ENCODE results near the gene NPAS2. TPM values are rescaled to one million over a fixed set of nuclear protein-coding genes. Genes with fewer than 3 reads are reported as not detected.

The NPAS2 gene
- total RNA-seq, 2 donors from 2014 or later = 29.2 to 50.8 TPM

DNA sequence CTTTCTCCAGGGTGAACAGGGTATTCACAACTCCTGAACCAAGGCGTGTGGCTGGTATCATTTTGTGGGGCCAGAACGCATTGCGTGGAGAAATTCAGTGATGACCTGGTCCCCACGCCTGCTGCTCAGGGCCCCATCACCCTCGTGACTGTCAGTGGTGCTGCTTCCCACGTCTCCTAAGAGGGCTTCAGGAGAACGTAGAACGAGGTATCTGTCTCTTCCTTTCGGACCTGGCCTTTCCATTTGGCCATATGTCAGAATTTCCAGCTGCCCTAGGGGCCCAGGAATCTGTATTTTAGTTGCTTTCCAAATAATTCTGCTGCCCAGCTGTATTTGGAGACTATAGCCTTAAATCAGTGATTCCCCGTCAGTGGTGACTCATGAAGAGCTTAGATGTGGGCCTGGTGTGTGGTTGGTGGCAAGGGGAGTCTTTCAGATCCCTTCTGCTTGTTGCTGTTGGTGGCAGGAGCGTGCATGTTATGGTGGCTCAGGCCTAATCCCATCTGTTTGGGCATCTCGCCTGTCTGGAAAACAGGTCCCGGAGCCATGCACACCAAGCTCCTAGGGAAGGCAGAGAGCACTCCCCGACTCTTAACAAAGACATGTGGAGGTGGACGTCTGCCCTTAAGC is 56.4 kb downstream of the NPAS2 start:
- H3K27me3 ChIP-seq (replicated peaks; ENCODE audit: insufficient read depth) = no peaks in the 10 kb centered on the region
- H3K36me3 ChIP-seq = no peaks in the 10 kb centered on the region
- peak overlapping the region; percentile 51 to 57 for H3K27ac ChIP-seq
- no peaks in the 10 kb centered on the region for H3K9me3 ChIP-seq
- H3K4me1 ChIP-seq (ENCODE audit: control insufficient read depth in 1 of 2, low read depth in 2 of 2) = peaks cover 19 to 46% of the 10 kb centered on the region in 2 donors
- H3K4me3 ChIP-seq = no peak overlapping the region
- DNase-seq (ENCODE audit: low spot score) = no peak
- ATAC-seq (ENCODE audit: insufficient number of reproducible peaks, low FRiP score, low read depth) = peak; percentile 35
- TF ChIP-seq, protein P1, sequence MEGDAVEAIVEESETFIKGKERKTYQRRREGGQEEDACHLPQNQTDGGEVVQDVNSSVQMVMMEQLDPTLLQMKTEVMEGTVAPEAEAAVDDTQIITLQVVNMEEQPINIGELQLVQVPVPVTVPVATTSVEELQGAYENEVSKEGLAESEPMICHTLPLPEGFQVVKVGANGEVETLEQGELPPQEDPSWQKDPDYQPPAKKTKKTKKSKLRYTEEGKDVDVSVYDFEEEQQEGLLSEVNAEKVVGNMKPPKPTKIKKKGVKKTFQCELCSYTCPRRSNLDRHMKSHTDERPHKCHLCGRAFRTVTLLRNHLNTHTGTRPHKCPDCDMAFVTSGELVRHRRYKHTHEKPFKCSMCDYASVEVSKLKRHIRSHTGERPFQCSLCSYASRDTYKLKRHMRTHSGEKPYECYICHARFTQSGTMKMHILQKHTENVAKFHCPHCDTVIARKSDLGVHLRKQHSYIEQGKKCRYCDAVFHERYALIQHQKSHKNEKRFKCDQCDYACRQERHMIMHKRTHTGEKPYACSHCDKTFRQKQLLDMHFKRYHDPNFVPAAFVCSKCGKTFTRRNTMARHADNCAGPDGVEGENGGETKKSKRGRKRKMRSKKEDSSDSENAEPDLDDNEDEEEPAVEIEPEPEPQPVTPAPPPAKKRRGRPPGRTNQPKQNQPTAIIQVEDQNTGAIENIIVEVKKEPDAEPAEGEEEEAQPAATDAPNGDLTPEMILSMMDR (IDR thresholded peaks at IDR 0.05) = no peak

DNA sequence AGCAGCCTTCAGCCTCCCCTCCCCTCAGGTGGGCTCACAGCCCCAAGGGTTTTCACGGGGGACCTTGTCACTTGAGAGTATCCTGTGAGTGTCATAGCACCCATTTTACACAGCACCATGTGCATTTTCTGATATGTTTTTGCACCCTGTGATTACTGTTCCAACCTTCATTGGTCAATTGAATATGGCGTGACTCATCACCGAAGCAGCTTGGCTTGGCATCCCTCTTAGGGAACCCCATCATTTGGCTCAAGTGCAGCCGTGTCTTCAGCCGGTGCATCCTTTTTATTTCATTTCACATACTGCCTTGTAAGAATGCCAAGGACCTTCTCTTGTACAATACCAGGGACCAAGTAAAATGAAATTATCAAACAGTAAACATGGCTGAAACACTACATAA is 57.6 kb downstream of the NPAS2 start:
- peak overlapping the region; percentile 42 to 57 for H3K27ac ChIP-seq
- TF ChIP-seq, protein P1 (IDR thresholded peaks at IDR 0.05) = no peak
- H3K36me3 ChIP-seq = no peaks in the 10 kb centered on the region
- ATAC-seq (ENCODE audit: insufficient number of reproducible peaks, low FRiP score, low read depth) (no peak), DNase-seq (ENCODE audit: low spot score) (no peak)
- peaks cover 19 to 46% of the 10 kb centered on the region in 2 donors for H3K4me1 ChIP-seq (ENCODE audit: control insufficient read depth in 1 of 2, low read depth in 2 of 2)
- H3K4me3 ChIP-seq = peak overlapping the region; percentile 17
- no peaks in the 10 kb centered on the region for H3K27me3 ChIP-seq (replicated peaks; ENCODE audit: insufficient read depth)
- no peaks in the 10 kb centered on the region for H3K9me3 ChIP-seq

GRCh38 chr2:100878000-100878791 is 58.3 kb downstream of the NPAS2 start:
- no peak for ATAC-seq (ENCODE audit: insufficient number of reproducible peaks, low FRiP score, low read depth)
- DNase-seq (ENCODE audit: low spot score) = no peak

DNA sequence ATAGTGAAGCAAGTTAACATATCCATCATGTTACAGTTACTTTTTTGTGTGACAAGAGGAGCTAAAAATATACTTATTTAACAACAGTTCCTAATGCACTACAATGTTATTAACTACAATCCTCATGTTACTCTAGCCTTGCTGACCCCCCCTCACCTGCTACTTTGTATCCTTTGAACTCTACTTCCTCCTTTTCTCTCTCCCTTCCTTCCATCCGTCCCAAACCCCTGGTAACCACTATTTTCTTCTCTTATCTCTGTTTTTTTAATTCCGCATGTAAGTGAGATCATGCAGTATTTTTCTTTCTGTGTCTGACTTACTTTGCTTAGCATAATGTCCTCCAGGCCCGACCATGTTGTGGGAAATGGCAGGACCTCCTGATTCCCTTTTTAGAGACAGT is 59.4 kb downstream of the NPAS2 start:
- peaks cover 19 to 54% of the 10 kb centered on the region in 2 donors for H3K4me1 ChIP-seq (ENCODE audit: control insufficient read depth in 1 of 2, low read depth in 2 of 2)
- H3K9me3 ChIP-seq = no peaks in the 10 kb centered on the region
- peak overlapping the region; percentile 28 to 40 for H3K27ac ChIP-seq
- ATAC-seq (ENCODE audit: insufficient number of reproducible peaks, low FRiP score, low read depth) = no peak
- no peaks in the 10 kb centered on the region for H3K27me3 ChIP-seq (replicated peaks; ENCODE audit: insufficient read depth)
- DNase-seq (ENCODE audit: low spot score) = no peak
- no peak overlapping the region for H3K4me3 ChIP-seq
- H3K36me3 ChIP-seq = no peaks in the 10 kb centered on the region
- TF ChIP-seq, protein P1 (IDR thresholded peaks at IDR 0.05) = no peak

More at GRCh38 chr2:100878000-100878791, 58.3 kb downstream of the NPAS2 start:
- H3K36me3 ChIP-seq = no peaks in the 10 kb centered on the region
- peak overlapping the region; percentile 17 for H3K4me3 ChIP-seq
- H3K9me3 ChIP-seq = no peaks in the 10 kb centered on the region
- H3K27ac ChIP-seq = peak overlapping the region; percentile 42 to 57
- H3K4me1 ChIP-seq (ENCODE audit: control insufficient read depth in 1 of 2, low read depth in 2 of 2) = peaks cover 19 to 46% of the 10 kb centered on the region in 2 donors
- TF ChIP-seq, protein P1 (IDR thresholded peaks at IDR 0.05) = no peak
- no peaks in the 10 kb centered on the region for H3K27me3 ChIP-seq (replicated peaks; ENCODE audit: insufficient read depth)

DNA sequence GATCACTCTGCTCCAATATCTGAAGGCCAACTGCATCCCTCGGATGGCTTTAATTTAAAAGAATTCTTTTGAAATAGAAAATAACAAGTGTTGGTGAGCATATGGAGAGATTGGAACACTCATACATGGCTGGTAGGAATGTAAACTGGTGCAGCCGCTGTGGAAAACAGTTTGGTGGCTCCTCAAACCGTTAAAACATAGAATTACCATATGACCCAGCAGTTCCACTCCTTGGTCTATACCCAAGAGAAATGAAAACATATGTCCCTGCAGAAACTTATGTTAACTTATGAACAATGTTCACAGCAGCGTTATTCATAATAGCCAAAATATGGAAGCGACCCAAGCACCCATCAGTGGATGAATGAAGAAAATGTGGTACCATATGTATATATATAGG is 60.1 kb downstream of the NPAS2 start:
- no peaks in the 10 kb centered on the region for H3K9me3 ChIP-seq
- H3K27ac ChIP-seq = peak overlapping the region; percentile 28 to 40
- H3K27me3 ChIP-seq (replicated peaks; ENCODE audit: insufficient read depth) = no peaks in the 10 kb centered on the region
- ATAC-seq (ENCODE audit: insufficient number of reproducible peaks, low FRiP score, low read depth) (no peak), DNase-seq (ENCODE audit: low spot score) (no peak)
- TF ChIP-seq, protein P1 (IDR thresholded peaks at IDR 0.05) = no peak
- H3K4me1 ChIP-seq (ENCODE audit: control insufficient read depth in 1 of 2, low read depth in 2 of 2) = peaks cover 19 to 56% of the 10 kb centered on the region in 2 donors
- no peak overlapping the region for H3K4me3 ChIP-seq
- H3K36me3 ChIP-seq = no peaks in the 10 kb centered on the region
